LNCAP (cell line): Measurements from ENCODE around the gene CAB39L.

Source experiments
- CTCF ChIP-seq: fragments of 450-650 bp; IDR thresholded peaks from 2 replicates; pipeline ENCODE4 v1.5.1; 2017; ENCODE audit warnings: mild to moderate bottlenecking

CAB39L gene

GRCh38 chr13:49424011-49424560 is 19.8 kb downstream of the CAB39L start:
- TF ChIP-seq CTCF: no peak

- TF ChIP-seq CTCF: no peak
Measured at GRCh38 chr13:49421391-49421790, 22.5 kb downstream of the CAB39L start.

- TF ChIP-seq CTCF: no peak
Measured at GRCh38 chr13:49419276-49419675, 24.6 kb downstream of the CAB39L start.

GRCh38 chr13:49418206-49418605 is 25.7 kb downstream of the CAB39L start:
- TF ChIP-seq CTCF: no peak

- no peak for TF ChIP-seq CTCF
Measured at GRCh38 chr13:49417161-49417560, 26.7 kb downstream of the CAB39L start.

- TF ChIP-seq CTCF: no peak
Measured at GRCh38 chr13:49412749-49413148, 31.1 kb downstream of the CAB39L start.

GRCh38 chr13:49411353-49411752 is 32.5 kb downstream of the CAB39L start:
- no peak for TF ChIP-seq CTCF

GRCh38 chr13:49410477-49410876 is 33.4 kb downstream of the CAB39L start:
- no peak for TF ChIP-seq CTCF
